Activated T-cell treated with anti-CD3 and anti-CD28 coated beads for 24 hours (primary cell): ENCODE data around the gene IL17RD.

Source experiments
- DNase-seq: peaks from one replicate; pipeline ENCODE4 v3.0.0-alpha.2; 2020; ENCODE audit warnings: low read depth

Gene IL17RD

DNA sequence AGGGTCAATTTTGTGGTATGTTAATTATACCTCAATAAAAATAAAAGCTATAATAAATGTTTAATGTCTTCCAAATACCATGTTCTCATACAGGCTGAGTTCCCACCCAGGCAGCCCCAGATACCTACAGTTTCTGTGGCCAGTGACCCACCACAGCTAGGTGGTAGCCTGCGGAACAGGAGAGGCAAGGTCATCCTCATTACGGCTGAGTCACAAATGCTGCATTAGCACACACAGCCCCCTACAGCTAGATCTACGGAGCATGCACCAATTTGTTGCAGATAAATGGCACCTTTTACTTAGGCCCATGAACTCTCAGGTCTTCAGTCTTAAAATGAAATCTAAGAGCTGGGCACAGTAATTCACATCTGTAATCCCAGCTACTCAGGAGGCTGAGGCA, 99.6 kb downstream of the IL17RD start:
- no peak for DNase-seq

DNA sequence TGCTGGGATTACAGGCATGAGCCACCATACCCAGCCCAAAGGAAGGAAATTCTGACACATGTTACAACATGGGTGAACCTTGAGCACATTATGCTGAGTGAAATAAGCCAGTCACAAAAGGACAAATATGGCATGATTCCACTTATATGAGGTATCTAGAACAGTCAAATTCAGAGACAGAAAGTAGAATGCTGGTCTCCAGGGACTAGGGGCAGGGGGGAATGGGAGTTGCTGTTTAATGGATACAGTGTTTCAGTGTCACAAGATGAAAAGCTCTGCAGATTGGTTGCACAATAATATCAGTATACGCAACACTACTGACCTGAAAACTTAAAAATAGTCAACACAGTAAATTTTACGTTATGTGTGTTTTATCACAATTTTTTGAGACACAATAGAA, 100.6 kb downstream of the IL17RD start:
- no peak for DNase-seq

DNA sequence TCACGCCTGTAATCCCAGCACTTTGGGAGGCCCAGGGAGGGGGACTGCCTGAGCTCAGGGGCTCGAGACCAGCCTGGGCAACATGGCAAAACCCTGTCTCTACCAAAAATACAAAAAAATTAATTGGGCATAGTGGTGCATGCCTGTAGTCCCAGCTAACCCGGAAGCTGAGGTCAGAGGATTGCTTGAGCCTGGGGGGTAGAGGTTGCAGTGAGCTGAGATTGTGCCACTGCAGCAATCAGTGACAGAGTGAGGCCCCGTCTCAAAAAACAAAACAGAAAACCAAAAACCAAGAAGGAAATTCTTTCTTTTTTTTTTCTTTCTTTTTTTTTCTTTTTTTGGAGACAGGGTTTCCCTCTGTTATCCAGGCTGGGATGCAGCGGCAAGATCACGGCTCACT, 101.2 kb downstream of the IL17RD start:
- DNase-seq, result no peak

DNA sequence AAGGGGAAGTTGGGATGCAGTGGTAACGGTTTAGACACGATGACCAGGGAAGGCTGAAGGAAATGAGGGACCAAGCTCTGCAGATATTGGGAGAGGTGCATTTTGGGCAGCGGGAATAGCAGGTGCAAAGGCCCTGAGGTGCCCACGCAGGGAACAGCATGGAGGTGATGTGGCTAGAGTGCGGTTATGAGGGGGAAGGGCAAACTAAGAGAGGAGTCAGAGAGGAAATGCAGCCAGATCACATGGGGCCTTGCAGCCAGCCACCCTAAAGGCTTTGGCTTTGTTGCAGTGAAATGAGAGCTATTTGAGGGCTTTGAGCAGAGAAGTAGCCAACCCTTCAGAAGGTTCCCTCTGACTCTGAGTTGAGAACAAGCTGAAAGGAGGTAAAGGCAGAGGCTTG, 102.1 kb downstream of the IL17RD start:
- DNase-seq, result no peak

DNA sequence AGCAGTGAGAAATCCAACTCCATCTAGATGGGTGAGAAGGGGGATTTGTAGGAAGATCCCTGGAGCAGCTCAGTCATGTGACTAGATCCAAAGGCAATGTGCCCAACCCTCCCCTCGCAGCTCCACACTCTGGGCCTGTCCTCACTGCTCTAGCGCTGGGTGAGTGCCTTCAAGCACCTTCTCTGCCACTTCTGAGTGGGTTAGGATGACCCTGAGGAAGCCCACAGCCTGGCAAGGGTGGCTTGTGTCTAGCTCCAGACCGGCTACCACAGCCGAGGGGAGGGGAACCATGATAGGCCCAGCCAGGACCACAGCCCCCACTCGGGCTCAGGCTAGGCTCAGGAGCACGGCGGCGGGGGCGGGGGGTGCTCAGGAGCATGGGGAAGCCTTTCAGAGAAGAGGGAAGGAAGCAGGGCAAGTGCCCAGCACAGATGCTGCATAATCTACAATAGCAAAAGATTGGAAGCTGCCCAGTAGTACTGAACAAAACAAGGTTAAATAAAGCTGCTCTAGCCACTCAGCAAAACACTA, 103.0 kb downstream of the IL17RD start:
- DNase-seq, result no peak

DNA sequence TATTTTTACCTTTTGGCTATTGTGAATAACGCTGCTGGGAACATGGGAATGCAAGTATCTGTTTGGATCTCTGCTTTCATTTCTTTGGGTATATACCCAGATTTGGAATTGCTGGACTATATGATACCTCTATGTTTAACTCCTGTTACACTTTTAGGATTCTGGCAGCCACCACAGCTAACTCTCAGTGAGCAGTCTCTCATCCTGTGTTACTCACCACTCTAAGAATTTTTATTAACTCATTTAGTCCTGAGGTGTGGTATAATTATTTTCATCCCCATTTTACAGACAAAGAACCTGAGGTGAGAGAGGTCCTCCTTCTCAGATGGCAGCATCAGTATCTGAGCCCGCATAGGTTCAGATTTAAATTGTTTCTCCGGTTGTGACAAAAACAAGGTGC, 103.6 kb downstream of the IL17RD start:
- no peak for DNase-seq

DNA sequence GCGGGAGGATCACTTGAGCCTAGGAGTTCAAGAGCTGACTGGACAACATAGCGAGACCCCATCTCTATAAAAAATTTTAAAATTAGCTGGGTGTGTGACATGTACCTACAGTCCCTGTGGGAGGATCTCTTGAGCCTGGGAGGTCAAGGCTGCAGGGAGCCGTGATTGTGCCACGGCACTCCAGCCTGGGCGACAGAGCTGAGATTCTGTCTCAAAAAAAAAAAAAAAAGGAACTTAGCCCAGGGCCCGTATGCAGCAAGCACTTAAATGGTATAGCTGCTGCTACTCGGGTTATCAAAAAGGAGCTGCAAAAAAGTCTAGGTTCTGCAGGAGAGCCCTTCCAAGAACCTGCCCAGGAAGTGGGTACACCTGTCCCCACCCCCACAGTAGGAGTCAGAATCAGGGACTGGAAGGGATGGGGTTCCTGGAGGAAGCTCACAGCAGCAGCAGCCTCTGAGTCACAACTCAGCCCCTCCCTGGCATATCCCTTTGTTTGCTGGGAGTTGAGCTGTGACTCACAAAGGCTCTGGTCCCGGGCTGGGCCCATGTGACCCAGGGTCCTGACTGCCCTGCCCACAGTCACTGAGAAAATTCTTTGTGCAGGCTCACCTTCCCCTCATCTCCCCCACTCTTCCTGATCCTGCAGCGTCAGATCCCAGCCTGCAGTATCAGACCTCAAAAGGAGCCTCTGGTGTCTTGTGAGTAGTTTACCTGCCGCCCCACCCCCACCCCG, 104.9 kb downstream of the IL17RD start, which contains the start of gene SPATA12:
Gene SPATA12, plus strand, starts transcription at position 576 of the 733 bp plus-strand sequence. CDS start 13,031 bp downstream, outside the sequence.
- no peak for DNase-seq

DNA sequence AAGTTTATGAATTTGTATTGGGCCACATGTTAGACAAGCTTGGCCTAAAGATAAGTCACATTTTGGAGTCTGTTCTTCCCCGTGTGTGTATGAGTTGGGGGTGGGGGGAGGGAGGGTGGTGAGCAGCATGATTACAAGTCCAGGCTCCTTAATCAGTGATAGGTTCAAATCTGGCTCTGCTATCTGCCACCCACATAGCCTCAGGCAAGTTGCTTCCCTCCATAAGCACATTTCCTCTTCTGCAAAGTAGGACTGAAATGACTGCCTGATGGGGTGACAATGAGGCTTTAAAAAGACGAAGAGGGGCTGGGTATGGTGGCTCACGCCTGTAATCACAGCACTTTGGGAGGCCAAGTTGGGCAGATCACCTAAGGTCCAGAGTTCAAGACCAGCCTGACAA, 105.7 kb downstream of the IL17RD start:
- DNase-seq, result no peak

DNA sequence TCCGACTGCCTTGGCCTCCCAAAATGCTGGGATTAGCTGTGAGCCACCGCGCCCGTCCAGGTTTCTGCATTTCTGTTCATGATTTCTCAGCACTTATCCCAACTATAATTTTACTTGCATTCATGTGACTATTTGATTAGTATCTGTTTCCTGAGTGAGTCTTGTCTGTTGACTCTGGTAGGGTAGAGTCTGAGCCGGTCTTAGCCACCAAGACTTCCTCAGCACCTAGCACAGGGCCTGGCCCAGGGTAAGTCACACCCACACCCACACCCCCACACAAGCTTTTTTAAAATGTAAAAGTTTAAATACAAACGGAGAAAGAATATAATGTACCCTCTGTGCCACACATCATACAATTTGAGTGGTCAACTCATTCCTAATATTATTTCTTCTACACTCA, 107.8 kb downstream of the IL17RD start:
- DNase-seq, result no peak

DNA sequence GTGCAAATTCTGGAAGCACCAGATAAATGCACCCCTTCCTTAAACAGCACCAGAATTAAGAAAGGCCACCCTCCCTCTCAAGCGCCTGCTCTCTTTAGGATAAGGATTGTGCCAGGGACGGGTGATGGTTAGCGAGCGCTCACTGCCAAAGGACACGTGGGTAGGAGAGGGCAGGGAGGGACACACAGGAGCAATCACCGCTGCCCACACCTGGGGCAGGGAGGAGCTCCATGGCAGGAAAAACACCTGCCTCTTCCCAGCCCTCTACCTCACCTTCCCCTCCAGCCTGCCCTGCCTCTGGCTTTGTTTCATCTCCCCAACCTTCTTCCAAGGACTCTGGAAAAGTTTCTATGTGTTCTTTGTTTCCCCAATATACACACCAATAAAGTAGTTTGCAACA, 112.0 kb downstream of the IL17RD start:
- no peak for DNase-seq

DNA sequence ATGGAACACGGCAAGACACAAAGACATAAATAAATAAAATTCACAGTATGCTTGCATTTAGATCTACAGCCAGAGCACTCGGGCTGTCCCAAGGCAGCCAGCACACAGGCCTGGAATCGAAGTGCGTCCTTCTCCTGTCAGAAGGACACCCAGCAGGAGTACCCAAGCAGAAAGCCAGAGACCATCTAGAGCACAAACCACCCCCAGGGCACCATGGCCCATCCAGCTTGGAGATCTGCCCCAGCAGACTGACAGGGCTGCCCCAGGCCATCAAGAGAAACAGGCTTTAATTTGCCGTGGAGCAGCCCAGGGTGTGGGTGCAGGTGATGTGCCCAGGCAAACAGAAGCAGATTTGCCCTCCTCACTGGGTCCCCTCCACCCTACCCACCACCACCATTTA, 112.5 kb downstream of the IL17RD start:
- no peak for DNase-seq

DNA sequence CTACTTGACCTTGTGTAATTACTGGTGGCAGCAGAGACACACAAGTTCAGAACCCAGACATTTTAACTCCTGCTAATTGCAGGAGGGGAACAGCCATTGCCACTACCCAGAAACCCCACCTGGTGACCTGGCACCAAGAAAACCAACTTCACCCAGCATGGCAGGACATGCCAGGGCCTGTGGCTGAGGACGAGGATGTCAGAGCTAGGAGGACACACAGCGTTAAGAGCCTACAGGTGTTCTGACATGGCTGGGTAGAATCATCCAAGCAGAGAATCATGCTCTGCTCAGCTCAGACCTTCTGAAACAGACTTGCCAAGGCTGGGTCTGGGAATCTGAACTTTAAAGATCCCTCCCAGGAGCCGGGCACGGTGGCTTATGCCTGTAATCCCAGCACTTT, 116.4 kb downstream of the IL17RD start:
- DNase-seq, result no peak

DNA sequence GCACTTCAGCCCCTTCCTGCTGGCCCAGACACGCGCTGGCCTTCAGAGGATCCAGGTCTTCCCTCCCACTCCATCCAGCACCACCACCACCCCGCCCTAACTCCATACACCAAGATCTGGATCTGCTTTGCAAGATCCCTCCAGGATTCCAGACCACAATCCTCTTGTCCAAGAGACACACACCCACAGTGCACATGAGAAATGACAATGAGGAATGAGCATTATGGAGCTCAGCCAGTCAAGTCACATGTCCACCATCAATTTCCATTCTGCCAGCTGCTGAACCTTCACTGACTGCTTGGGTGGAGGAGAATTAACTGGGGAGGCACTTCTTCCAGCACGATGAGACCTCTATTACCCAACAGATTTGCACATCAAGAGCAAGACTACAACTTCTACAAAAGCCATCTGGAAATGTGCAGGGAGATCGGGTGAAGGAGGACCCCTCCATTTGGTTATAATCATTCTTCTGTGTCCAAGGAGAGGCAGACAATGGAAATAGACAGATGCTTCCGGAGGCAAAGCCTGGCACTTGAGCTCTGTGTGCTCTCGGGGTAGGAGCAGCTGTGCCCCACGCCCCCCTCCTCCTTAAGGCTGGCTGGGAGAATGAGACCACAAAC, 117.0 kb downstream of the IL17RD start:
- no peak for DNase-seq

DNA sequence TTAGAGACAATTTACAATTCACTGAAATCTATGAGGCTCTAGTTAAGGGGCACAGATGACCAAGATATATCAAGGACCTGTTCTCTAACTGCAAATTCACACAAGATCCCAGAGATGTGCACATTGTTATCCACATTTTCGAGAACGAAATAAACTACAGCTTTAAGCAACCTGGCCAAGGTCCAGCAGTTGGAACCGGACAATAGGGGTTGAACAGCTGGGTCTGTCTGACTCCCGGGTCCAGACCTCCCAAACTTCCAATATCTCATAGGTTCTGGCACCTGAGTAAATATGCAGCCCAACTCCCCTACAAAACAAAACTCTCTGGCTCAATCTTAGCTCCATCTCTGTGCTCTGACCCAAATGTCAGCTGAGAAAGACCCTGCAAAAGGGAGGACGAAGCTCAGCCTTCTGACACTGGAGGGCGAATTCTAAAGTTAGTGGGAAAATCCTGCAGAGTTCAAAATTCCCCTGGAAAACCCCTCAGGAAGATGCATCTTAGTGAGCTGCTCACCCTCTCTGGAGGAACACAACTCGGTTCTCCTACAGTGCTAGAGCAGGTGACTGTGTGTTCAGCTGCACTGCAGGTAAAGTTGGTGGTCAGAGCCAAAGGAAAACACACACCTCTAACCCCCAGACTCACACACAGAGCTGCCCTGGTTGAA, 118.9 kb downstream of the IL17RD start:
- no peak for DNase-seq

DNA sequence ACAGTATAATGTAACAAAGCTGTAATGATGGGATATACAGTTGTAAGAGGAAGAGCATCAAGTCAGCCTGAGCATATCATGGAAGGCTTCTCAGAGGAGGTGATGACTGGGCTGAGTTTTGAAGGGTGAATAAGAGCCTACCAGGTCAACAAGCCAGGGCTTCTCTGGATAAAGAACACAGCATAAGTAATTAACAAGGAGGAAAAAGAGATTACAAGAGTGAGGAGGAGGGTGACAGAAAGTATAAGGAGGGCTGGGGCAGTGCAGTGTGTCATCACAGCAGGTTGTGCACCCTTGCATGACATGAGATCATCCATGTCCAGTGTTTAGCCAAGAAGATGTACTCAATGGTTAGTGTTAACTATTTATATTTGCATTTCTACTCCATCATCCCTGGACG, 121.6 kb downstream of the IL17RD start:
- DNase-seq, result no peak

DNA sequence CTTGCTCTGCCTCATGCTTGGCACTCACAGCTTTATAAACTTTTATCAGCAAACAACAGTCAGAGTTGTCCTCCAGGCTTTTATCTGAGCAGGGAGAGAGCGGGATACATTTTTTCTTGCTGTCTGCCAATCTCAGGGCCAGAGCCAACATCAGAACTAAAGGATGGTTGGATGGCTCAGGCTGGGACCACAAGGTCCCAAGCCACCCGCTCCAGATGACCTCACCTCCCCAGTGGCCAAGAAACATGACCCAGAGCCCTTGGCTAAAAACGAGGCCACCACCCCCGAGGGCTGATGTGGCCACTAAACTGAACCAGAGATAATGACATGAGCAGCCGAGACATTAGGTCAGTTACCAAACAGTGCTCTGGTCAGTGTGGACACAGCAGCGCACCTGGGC, 123.5 kb downstream of the IL17RD start:
- no peak for DNase-seq
